HepG2 (cell line): ENCODE data around the gene CRAMP1.

Experiments used
- POLR2A ChIP-seq, 2 experiments: IDR thresholded peaks; 2 replicates each; pipeline ENCODE4 v1.6.1; 2011; ENCODE audit warnings: low read depth in 2 of 2, low read length in 2 of 2, mild to moderate bottlenecking in 1 of 2, moderate library complexity in 1 of 2; ENCODE audit not compliant: insufficient read depth in 1 of 2
- SKIL ChIP-seq: sonication (generic); formaldehyde crosslinking; IDR thresholded peaks from 2 replicates; pipeline ENCODE4 v1.8.0; 2022; ENCODE audit warnings: missing genetic modification reagents, mild to moderate bottlenecking, moderate library complexity, borderline replicate concordance

GRCh38 chr16:1677942-1678499 lies 65.9 kb downstream of the CRAMP1 start, which contains the start of gene JPT2:
- TF ChIP-seq POLR2A (IDR thresholded peaks at IDR 0.05; ENCODE audit: insufficient read depth in 1 of 2, low read depth in 2 of 2, low read length in 2 of 2) (peak; percentile 45 to 77; a peak in 3 of 4 replicates), SKIL (CRISPR knock-in tag) (no peak)
